Measurements from ENCODE around the gene RNF213.

GRCh38 chr17:80364091-80364691 is 103.5 kb downstream of the RNF213 start:
- TF ChIP-seq CTCF (IDR thresholded peaks at IDR 0.05) (peak in 3 of 6 experiments; percentile 11 to 18 (median 17)), POLR2A (IDR thresholded peaks at IDR 0.05) (no peak)

Data from adrenal gland (tissue), 5 donors.